Measurements from ENCODE around the gene AJUBA. TPM values are rescaled to one million over a fixed set of nuclear protein-coding genes. Genes with fewer than 3 reads are reported as not detected.
"Not testable (repeated sequence)": the region's sequence is repeated elsewhere in the genome, so short reads cannot be mapped to it uniquely, and the experiment has no call there.

The AJUBA gene
- total RNA-seq, 1 donor = 14.6 TPM

GRCh38 chr14:22962061-22962676, 20.2 kb downstream of the AJUBA start:
- no peak for TF ChIP-seq CTCF (IDR thresholded peaks at IDR 0.05; ENCODE audit: insufficient read depth, low read length)
- no peak for DNase-seq (ENCODE audit: low read depth)
- no peak overlapping the region for H3K4me3 ChIP-seq (ENCODE audit: low read depth, low read length)

DNA sequence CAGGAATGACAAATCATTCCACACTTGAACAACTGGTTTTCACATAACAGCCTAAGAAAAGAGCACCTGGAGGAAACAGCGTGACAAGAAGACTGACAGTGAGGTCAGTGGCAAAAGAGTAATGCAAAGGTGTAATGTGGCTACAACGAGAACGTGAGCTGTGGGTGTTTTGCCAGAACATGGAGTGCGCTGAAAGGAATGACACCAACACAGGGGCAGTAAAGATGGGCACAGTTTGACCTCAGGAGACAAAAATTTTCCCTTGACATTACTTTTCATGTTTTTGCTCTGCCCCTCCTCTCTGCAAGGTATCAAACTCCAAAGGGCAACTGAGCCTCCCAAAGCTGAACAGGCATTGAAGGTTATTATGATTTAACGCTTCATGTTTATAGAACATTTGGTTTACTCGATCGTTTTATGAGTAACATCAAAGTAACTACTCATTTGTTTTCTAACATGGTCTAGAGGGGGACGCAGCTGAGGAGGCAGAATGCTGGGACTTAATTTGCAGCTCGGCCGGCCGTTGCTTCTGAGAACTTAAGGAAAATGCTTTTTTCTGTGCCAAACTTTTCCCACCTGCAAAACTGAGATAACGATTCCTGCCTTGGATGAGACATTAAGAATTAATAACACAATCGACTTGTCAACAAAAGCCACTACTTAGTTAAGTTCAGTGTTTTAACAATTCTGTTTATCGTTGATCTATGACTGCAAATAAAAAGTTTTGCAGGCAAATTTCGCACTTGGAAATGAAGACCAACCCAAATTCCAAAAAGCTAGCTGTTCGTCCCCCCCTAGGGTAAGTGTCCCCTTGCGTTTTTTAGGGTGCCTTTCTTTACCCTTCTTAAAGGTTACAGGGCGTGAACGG, 26.4 kb downstream of the AJUBA start:
- peak overlapping the region; percentile 73 for H3K4me3 ChIP-seq (ENCODE audit: low read depth, low read length)
- no peak for TF ChIP-seq CTCF (IDR thresholded peaks at IDR 0.05; ENCODE audit: insufficient read depth, low read length)
- no peak for DNase-seq (ENCODE audit: low read depth)

GRCh38 chr14:22952418-22952817, 29.9 kb downstream of the AJUBA start:
- TF ChIP-seq CTCF (IDR thresholded peaks at IDR 0.05; ENCODE audit: insufficient read depth, low read length) = no peak
- H3K4me3 ChIP-seq (ENCODE audit: low read depth, low read length) = no peak overlapping the region
- DNase-seq (ENCODE audit: low read depth) = no peak

- H3K4me3 ChIP-seq (ENCODE audit: low read depth, low read length); DNase-seq (ENCODE audit: low read depth): not testable (repeated sequence)
Observed at GRCh38 chr14:22951795-22952194, 30.6 kb downstream of the AJUBA start.

- no peak for DNase-seq (ENCODE audit: low read depth)
- TF ChIP-seq CTCF (IDR thresholded peaks at IDR 0.05; ENCODE audit: insufficient read depth, low read length) = no peak
- H3K4me3 ChIP-seq (ENCODE audit: low read depth, low read length) = no peak overlapping the region
Observed at GRCh38 chr14:22945642-22946041, 36.7 kb downstream of the AJUBA start.

DNA sequence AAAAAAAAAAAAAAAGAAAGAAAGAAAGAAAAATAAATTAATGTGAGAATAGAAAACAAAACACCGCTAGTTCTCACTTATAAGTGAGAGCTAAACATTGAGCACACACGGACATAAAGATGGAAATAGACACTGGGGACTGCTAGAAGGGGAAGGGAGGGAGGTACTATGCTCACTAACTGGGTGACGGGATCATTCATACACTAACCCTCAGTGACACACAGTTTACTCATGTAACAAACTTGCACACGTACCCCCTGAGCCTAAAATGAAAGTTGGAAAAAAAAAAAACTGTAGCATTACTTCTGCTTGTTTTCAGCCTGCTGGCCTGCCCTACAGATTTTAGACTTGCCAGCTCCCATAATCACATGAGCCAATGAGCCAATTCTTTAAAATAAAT, 42.7 kb downstream of the AJUBA start:
- TF ChIP-seq CTCF (IDR thresholded peaks at IDR 0.05; ENCODE audit: insufficient read depth, low read length) = no peak
- H3K4me3 ChIP-seq (ENCODE audit: low read depth, low read length) = no peak overlapping the region
- peak; percentile 33 for DNase-seq (ENCODE audit: low read depth)

DNA sequence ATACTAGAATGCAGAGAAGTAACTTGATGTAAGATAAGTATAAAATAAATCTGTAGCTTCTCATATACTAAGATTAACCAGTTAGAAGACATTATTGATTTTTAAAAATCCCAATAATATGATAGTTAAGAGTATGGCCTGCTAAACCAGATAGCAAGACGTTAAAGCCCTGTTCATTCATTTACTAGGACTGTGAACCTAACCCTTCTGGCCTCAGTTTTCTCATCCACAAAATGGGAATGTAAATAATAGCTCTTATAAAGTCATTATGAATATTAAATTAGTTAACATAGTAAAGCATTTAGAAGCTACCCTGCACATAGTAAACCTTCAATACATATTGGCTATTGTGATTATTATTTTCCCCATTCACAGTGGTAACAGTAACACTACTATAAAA, 47.2 kb downstream of the AJUBA start:
- DNase-seq (ENCODE audit: low read depth) = no peak
- no peak for TF ChIP-seq CTCF (IDR thresholded peaks at IDR 0.05; ENCODE audit: insufficient read depth, low read length)
- H3K4me3 ChIP-seq (ENCODE audit: low read depth, low read length) = no peak overlapping the region
